GM20000 (cell line): ENCODE data around the gene AKAP6.

Experiments used
- DNase-seq: peaks from one replicate; pipeline ENCODE4 v3.0.0; 2012; ENCODE audit warnings: low spot score
- TF ChIP-seq, protein P1 (sequence below): IDR thresholded peaks from 2 replicates; pipeline ENCODE4 v1.5.1; 2012; ENCODE audit warnings: mild to moderate bottlenecking, control low read depth; ENCODE audit errors: extremely low read depth, missing control alignments

Gene AKAP6

DNA sequence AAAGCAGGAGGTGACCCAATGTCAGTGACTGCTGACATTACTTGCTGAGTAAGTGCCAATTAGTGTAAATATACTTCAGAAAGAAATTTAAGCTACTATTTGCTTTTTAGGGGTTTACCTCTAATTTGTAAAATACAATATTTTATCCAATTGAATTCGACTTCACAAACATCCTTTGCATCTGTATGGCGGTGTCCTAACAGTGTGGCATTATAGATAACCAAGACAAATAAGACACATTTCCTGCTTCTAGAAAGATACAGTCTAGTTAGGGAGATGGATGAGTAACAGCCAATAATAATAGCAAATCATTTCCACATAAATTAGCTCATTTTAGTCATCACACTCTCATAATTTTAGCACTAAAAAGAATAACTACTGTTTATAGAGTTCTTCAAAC, 196.5 kb downstream of the AKAP6 start:
- TF ChIP-seq, protein P1, sequence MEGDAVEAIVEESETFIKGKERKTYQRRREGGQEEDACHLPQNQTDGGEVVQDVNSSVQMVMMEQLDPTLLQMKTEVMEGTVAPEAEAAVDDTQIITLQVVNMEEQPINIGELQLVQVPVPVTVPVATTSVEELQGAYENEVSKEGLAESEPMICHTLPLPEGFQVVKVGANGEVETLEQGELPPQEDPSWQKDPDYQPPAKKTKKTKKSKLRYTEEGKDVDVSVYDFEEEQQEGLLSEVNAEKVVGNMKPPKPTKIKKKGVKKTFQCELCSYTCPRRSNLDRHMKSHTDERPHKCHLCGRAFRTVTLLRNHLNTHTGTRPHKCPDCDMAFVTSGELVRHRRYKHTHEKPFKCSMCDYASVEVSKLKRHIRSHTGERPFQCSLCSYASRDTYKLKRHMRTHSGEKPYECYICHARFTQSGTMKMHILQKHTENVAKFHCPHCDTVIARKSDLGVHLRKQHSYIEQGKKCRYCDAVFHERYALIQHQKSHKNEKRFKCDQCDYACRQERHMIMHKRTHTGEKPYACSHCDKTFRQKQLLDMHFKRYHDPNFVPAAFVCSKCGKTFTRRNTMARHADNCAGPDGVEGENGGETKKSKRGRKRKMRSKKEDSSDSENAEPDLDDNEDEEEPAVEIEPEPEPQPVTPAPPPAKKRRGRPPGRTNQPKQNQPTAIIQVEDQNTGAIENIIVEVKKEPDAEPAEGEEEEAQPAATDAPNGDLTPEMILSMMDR = no peak
- no peak for DNase-seq

DNA sequence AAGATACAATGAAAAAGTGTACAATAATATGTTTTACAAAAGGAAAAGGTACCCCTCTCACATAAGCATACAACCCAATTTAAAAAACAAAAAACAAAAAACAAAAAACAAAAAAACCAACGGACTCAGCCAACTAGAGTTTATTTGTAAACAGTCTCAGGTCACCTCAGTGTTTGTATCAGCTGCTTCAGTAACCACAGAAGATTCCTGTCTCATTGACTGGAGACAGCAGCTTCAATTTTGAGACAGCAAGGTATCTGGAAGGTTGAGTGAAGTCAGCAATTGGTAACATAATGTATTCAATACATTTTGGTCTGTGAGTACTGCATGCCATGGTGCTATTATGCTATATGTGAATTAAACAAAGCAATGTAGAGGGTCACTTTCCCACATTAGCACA, 201.7 kb downstream of the AKAP6 start:
- TF ChIP-seq, protein P1 = no peak
- DNase-seq = no peak

DNA sequence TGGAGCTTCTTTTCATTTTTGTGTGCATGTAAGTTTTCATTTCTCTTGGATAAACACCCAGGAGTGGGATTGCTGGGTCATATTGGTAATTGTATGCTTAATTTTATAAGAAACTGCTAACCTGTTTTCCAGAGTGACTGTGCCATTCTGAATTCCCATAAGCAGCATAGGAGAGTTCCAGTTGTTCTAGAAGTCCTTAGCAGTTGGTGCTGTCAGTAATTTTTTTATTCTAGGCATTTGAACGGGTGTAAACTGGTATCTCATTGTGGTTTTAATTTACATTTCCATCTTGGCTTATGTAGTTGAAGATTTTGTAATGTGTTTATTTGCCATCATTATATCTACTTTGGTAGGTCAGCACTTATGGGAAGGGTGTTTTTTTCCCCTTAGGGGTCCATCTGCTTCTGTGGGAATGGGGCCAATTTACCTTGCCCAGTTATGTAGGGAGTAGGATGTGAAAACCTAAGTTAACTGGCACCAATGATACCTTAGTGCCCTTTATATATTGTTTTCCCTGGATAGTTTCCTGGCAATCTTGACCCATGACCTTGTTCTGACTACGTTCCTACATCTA, 202.9 kb downstream of the AKAP6 start:
- TF ChIP-seq, protein P1 = no peak
- DNase-seq = no peak

DNA sequence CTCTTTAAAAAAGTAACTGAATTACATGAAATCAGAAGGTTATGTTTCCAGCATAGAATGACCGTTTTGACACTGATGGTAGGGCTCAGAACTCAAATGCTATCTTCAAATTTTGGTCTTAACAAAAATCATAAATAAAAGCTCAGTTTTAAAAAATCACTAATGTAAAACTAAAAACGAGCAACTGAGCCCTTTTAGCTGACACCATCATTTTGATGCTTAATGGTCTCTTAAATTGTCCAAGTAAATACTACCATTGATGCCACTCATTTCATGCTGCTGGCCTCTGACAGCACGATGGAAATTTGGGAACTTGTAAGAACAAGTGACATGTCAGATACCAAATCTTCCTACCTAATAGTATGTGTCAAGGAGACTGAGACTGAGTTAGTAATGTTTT, 205.0 kb downstream of the AKAP6 start:
- no peak for DNase-seq
- TF ChIP-seq, protein P1 = no peak

DNA sequence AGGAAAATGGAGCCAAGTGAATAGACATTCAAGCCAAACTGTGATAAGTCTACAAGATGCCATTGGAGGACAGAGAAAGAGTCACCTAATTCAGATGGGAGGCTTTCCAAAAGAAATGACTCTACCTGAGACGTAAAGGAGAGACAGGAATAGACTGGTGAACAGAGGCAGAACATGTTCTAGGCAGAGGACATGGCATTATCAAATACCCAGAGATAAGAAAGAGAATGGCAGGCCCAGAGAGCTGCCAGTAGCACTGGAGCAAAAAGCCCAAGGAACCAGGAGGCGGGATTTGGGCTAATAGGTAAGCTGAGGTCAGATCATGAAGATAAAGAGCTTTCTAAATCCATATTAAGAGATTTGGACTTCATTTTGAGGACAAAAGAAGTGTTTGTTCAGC, 207.1 kb downstream of the AKAP6 start:
- DNase-seq = no peak
- TF ChIP-seq, protein P1 = no peak

DNA sequence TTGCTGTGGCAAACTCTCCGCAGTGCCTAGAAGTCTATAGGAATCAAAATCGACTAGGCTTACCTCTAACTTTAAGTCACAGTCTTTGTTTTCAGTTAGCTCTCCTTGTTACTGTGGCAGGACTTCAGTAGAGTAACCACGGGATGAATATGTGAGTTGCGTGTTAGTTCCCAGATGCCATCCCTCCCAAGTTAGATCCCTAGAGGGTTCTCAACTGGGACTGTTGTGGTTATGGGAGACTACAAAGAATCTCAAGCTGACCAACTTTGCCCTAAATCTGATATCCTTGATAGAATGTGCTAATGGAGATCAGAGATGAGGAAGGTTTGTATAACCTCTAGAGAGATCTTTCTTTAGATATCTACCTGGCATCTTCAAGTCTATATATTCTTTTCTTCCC, 208.1 kb downstream of the AKAP6 start:
- TF ChIP-seq, protein P1 = no peak
- no peak for DNase-seq

DNA sequence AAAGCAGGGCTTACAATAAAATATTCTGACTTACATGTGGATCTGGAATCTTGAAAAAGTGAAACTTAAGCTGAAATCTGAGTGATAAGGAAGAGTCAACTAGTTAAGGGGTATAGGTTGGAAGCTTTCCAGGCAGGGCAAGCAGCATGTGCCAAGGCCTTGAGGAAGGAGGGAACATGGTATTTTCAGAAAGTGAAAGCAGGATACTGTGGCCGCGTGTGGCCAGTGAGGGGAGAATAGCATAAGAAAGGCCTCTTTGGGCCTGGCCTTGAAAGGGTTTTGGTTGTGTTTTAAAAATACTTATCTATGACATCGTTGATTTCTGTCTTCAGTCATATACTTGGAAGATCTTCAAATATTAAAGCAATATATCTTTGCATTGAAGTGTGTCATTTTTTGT, 213.4 kb downstream of the AKAP6 start:
- DNase-seq = peak; percentile 5
- TF ChIP-seq, protein P1 = no peak
